Measurements from ENCODE around the gene CTNNA1. TPM values are rescaled to one million over a fixed set of nuclear protein-coding genes. Genes with fewer than 3 reads are reported as not detected.

CTNNA1 gene
- total and polyA plus RNA-seq, 2 of the 8 experiments (the other 6 are each of a cell fraction or from before 2014, with no cell fraction given), result 115 to 349 TPM

- Histone ChIP-seq H4K8ac (ENCODE audit: extremely low read depth, insufficient read depth, low read length) (no peak overlapping the region), H2BK12ac (ENCODE audit: low read depth, low read length) (0 out of 2 replicates have a peak overlapping the region, but pooled peaks have one; percentile 39), H3K36me3 (ENCODE audit: control insufficient read depth in 2 of 4, insufficient read depth in 4 of 4, low read length in 3 of 4) (no peaks in the 10 kb centered on the region), H3K56ac (replicated peaks; ENCODE audit: insufficient read length, low read depth, low read length) (no peak overlapping the region), H3K79me2 (ENCODE audit: control insufficient read depth in 1 of 2, insufficient read depth in 2 of 2, low read length in 2 of 2) (no peaks in the 10 kb centered on the region), H3K4ac (replicated peaks; ENCODE audit: insufficient read length, low read depth, low read length) (no peak overlapping the region), H3K27me3 (replicated peaks in 1 of 4; ENCODE audit: control insufficient read depth in 3 of 4, extremely low read depth in 1 of 4, insufficient read depth in 3 of 4, low read length in 3 of 4) (no peaks in the 10 kb centered on the region), H2AK5ac (ENCODE audit: low read depth, low read length) (no peak overlapping the region), H3K4me1 (replicated peaks in 1 of 4; ENCODE audit: control insufficient read depth in 3 of 4, insufficient read depth in 4 of 4, low read length in 3 of 4) (peaks cover 0 to 6% (median 1%) of the 10 kb centered on the region in 4 experiments; a peak in 3 of 7 replicates), H3K9ac (replicated peaks in 1 of 4; ENCODE audit: extremely low read depth in 1 of 4, low read depth in 3 of 4, low read length in 3 of 4) (no peak overlapping the region), H3K27ac (ENCODE audit: low read depth, low read length) (no peak overlapping the region), H2BK120ac (replicated peaks; ENCODE audit: low read depth, low read length) (no peak overlapping the region), H4K20me1 (replicated peaks in 1 of 2; ENCODE audit: control insufficient read depth in 1 of 2, insufficient read depth in 2 of 2, low read length in 2 of 2) (no peaks in the 10 kb centered on the region), H2BK15ac (ENCODE audit: low read length) (no peak overlapping the region), H3K4me3 (ENCODE audit: extremely low read depth in 1 of 4, insufficient read depth in 2 of 4, low read depth in 3 of 4, low read length in 4 of 4) (no peak overlapping the region), H3K18ac (ENCODE audit: extremely low read depth, low read length) (no peak overlapping the region), H2AFZ (ENCODE audit: low read length) (peak overlapping the region; percentile 45; the same call in 1 of the 2 replicates), H2BK5ac (ENCODE audit: low read depth, low read length) (no peak overlapping the region), H3K9me3 (ENCODE audit: insufficient read depth in 2 of 2, low read depth in 1 of 2, low read length in 1 of 2) (no peaks in the 10 kb centered on the region), H4K91ac (replicated peaks; ENCODE audit: insufficient read length, low read length) (no peak overlapping the region), H3K23me2 (ENCODE audit: low read depth, low read length) (no peaks in the 10 kb centered on the region), H3K23ac (ENCODE audit: insufficient read length) (no peak overlapping the region), H4K5ac (ENCODE audit: insufficient read length, low read depth, low read length) (no peak overlapping the region), H3K14ac (ENCODE audit: insufficient read length) (no peak overlapping the region), H3K79me1 (ENCODE audit: low read depth, low read length) (no peaks in the 10 kb centered on the region), H2BK20ac (ENCODE audit: low read length) (no peak overlapping the region; the same call in 1 of the 2 replicates), H3K4me2 (ENCODE audit: insufficient read depth in 1 of 2, low read depth in 2 of 2, low read length in 2 of 2) (no peak overlapping the region)
- POLR2A ChIA-PET (ENCODE audit: partially characterized antibody), result interaction anchor here (0.7 to 1.6 kb wide), 4 partner anchors 13 to 18 kb away, joined by 3 to 4 read pairs (median 3); no protein-coding TSS in a partner anchor
- CTCF ChIA-PET (ENCODE audit: partially characterized antibody), result interaction anchor here (0.6 to 2.2 kb wide), 5 partner anchors 13 to 230 kb away, joined by 3 to 6 read pairs (median 3); partner anchors contain the start of gene CTNNA1
- 94% methylated on average over 1 of the region's 1 CpG; no CpG with 5 or more reads in 1 of the 2 experiments for WGBS, 2 experiments (ENCODE audit: extremely low coverage in 1 of 2, insufficient coverage in 1 of 2, insufficient read length in 1 of 2, insufficient replicate concordance in 2 of 2, low coverage in 1 of 2, low lambda C conversion rate in 2 of 2, missing lambda C conversion rate in 1 of 2)
- no peak for DNase-seq (ENCODE audit: low read depth in 1 of 2, low spot score in 2 of 2)
- TF ChIP-seq MAX (IDR thresholded peaks at IDR 0.05) (no peak), YY1 (IDR thresholded peaks at IDR 0.05; ENCODE audit: low read depth, low read length) (no peak), RNF2 (IDR thresholded peaks at IDR 0.05; ENCODE audit: borderline replicate concordance, low read depth, low read length, missing control alignments, poor library complexity, severe bottlenecking) (no peak), USF2 (IDR thresholded peaks at IDR 0.05; ENCODE audit: low read length) (no peak), POLR2A (IDR thresholded peaks at IDR 0.05; ENCODE audit: control extremely low read depth in 1 of 2, low read depth in 2 of 2, low read length in 2 of 2) (no peak), CEBPB (IDR thresholded peaks at IDR 0.05; ENCODE audit: low read depth, low read length) (no peak), NRF1 (IDR thresholded peaks at IDR 0.05; ENCODE audit: low read depth, low read length) (no peak), SP1 (IDR thresholded peaks at IDR 0.05; ENCODE audit: low read depth, low read length) (no peak), E2F6 (IDR thresholded peaks at IDR 0.05) (no peak)
- no peak for FAIRE-seq
Observed at GRCh38 chr5:138739938-138740337, 13.3 kb upstream of the CTNNA1 start.
